ENCODE data around the gene CCN5.
"Not testable (repeated sequence)": the region's sequence is repeated elsewhere in the genome, so short reads cannot be mapped to it uniquely, and the experiment has no call there.

The CCN5 gene

GRCh38 chr20:44758247-44759101, 43.3 kb downstream of the CCN5 start:
- DNase-seq (ENCODE audit: low read depth in 2 of 2) = no peak

GRCh38 chr20:44759595-44759994, 44.4 kb downstream of the CCN5 start:
- no peak for DNase-seq (ENCODE audit: low read depth in 2 of 2)

GRCh38 chr20:44761423-44761822, 46.3 kb downstream of the CCN5 start:
- no peak for DNase-seq (ENCODE audit: low read depth in 2 of 2)

- no peak for DNase-seq (ENCODE audit: low read depth in 2 of 2)
Measured at GRCh38 chr20:44762466-44763140, 47.4 kb downstream of the CCN5 start.

GRCh38 chr20:44763798-44764197, 48.6 kb downstream of the CCN5 start:
- DNase-seq (ENCODE audit: low read depth in 2 of 2) = not testable (repeated sequence)

- DNase-seq (ENCODE audit: low read depth in 2 of 2) = no peak
Measured at GRCh38 chr20:44765091-44765490, 49.9 kb downstream of the CCN5 start.

GRCh38 chr20:44765701-44766347, 50.7 kb downstream of the CCN5 start:
- no peak for DNase-seq (ENCODE audit: low read depth in 2 of 2)

- DNase-seq (ENCODE audit: low read depth in 2 of 2) = no peak
Measured at GRCh38 chr20:44768256-44768655, 53.1 kb downstream of the CCN5 start.

GRCh38 chr20:44768854-44769480, 53.8 kb downstream of the CCN5 start:
- DNase-seq (ENCODE audit: low read depth in 2 of 2) = no peak

GRCh38 chr20:44769481-44769863, 54.3 kb downstream of the CCN5 start:
- no peak for DNase-seq (ENCODE audit: low read depth in 2 of 2)

- no peak for DNase-seq (ENCODE audit: low read depth in 2 of 2)
Measured at GRCh38 chr20:44770484-44771171, 55.5 kb downstream of the CCN5 start.

- DNase-seq (ENCODE audit: low read depth in 2 of 2) = no peak
Measured at GRCh38 chr20:44771172-44771535, 56.0 kb downstream of the CCN5 start.

GRCh38 chr20:44772636-44773035, 57.5 kb downstream of the CCN5 start:
- no peak for DNase-seq (ENCODE audit: low read depth in 2 of 2)

GRCh38 chr20:44773070-44773829, 58.1 kb downstream of the CCN5 start:
- no peak for DNase-seq (ENCODE audit: low read depth in 2 of 2)

- no peak for DNase-seq (ENCODE audit: low read depth in 2 of 2)
Measured at GRCh38 chr20:44776980-44777379, 61.8 kb downstream of the CCN5 start.
